ENCODE results near the gene DOK7. TPM values are rescaled to one million over a fixed set of nuclear protein-coding genes. Genes with fewer than 3 reads are reported as not detected.

The DOK7 gene
- total and polyA plus RNA-seq, 2 donors (not counting 3 experiments of a cell fraction or from before 2014, with no cell fraction given) = not detected

- POLR2A ChIA-PET = no interaction called here
- Histone ChIP-seq H3K36me3 (ENCODE audit: control insufficient read depth in 2 of 2, extremely low read depth in 1 of 2, insufficient read depth in 2 of 2, low read length in 2 of 2) (no peaks in the 10 kb centered on the region), H3K4me1 (ENCODE audit: control insufficient read depth, extremely low read depth, insufficient read depth, low read length) (no peaks in the 10 kb centered on the region), H3K9me3 (replicated peaks; ENCODE audit: control insufficient read depth, insufficient read depth, low read length) (no peaks in the 10 kb centered on the region), H3K79me2 (ENCODE audit: control insufficient read depth, insufficient read depth, low read length) (no peaks in the 10 kb centered on the region), H3K9ac (replicated peaks; ENCODE audit: extremely low read depth, insufficient read depth, low read length) (no peak overlapping the region), H2AFZ (ENCODE audit: low read depth, low read length) (no peak overlapping the region), H3K4me3 (replicated peaks in 1 of 3; ENCODE audit: insufficient read depth in 1 of 3, low read depth in 1 of 3, low read length in 3 of 3) (no peak overlapping the region), H3K27me3 (ENCODE audit: control insufficient read depth in 2 of 2, insufficient read depth in 2 of 2, low read length in 2 of 2) (peaks cover 2 to 14% of the 10 kb centered on the region in 2 experiments), H3K9me1 (replicated peaks; ENCODE audit: control insufficient read depth, extremely low read depth, insufficient read depth, low read length) (no peaks in the 10 kb centered on the region), H3K4me2 (ENCODE audit: insufficient read depth, low read length) (no peak overlapping the region), H4K20me1 (replicated peaks; ENCODE audit: control insufficient read depth, extremely low read depth, insufficient read depth, low read length) (no peaks in the 10 kb centered on the region), H3K27ac (ENCODE audit: insufficient read depth, low read depth, low read length) (no peak overlapping the region)
- FAIRE-seq = no peak
- no peak for DNase-seq (ENCODE audit: low read depth, low spot score)
- CTCF ChIA-PET = no interaction called here
- intact Hi-C loops (cut with micrococcal nuclease) (loop anchor here (10.0 kb wide), 1 partner anchor 462 kb away; no protein-coding TSS in a partner anchor), dilution Hi-C loops (cut with MboI; ENCODE audit: extremely low pct_ligation_motif_present, low sequenced_read_pairs) (no loop called here)
- no peak for TF ChIP-seq CTCF (IDR thresholded peaks at IDR 0.05; ENCODE audit: extremely low read depth in 1 of 2, insufficient read depth in 1 of 2, low read depth in 1 of 2, low read length in 2 of 2)
- no peak for TF ChIP-seq JUN (IDR thresholded peaks at IDR 0.05; ENCODE audit: borderline replicate concordance, insufficient read depth, insufficient read length, low read depth)
- TF ChIP-seq POLR2A (IDR thresholded peaks at IDR 0.05; ENCODE audit: low read depth, low read length) = no peak
- no peak for TF ChIP-seq EZH2 (IDR thresholded peaks at IDR 0.05; ENCODE audit: borderline replicate concordance, low read depth, low read length, severe bottlenecking)
- no peak for TF ChIP-seq GATA2 (IDR thresholded peaks at IDR 0.05; ENCODE audit: insufficient read depth, insufficient read length, low read depth, low read length)
- TF ChIP-seq MYC (IDR thresholded peaks at IDR 0.05; ENCODE audit: low read depth, low read length) = no peak
- no peak for TF ChIP-seq POLR2AphosphoS5 (IDR thresholded peaks at IDR 0.05; ENCODE audit: insufficient read depth, low read depth, low read length)
- TF ChIP-seq FOS (IDR thresholded peaks at IDR 0.05; ENCODE audit: borderline replicate concordance, insufficient read depth, low read length) = no peak
- TF ChIP-seq MAX (IDR thresholded peaks at IDR 0.05; ENCODE audit: insufficient read depth, insufficient read length) = no peak
- no TSS peak for BruUV-seq (replicated peaks)
These were observed 19.6 kb downstream of the DOK7 start for GRCh38 chr4:3482707-3483106.

Data from endothelial cell of umbilical vein (primary cell).